ENCODE results near the gene MYO1B.

DNA sequence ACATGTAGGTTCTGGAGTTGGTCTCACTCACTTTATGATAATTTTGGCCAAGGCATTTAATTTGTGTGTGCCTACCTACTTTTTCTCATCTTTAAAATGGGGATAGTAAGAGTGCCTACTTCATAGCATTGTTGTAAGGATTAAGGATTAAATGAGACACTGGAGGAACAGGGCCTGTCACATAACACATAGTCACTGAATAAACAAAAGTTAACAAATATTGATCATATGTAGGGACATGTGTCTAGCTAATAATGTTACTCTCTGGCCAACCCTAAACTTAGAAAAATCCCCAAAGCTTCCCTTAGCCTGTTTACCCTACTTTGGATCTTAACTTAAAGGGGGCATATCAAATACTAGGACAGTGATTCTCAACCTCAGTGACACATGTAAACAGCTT lies 169.9 kb downstream of the MYO1B start:
- TF ChIP-seq TAF1 (IDR thresholded peaks at IDR 0.05; ENCODE audit: borderline replicate concordance, low read depth, low read length) (no peak), POLR2AphosphoS5 (IDR thresholded peaks at IDR 0.05; ENCODE audit: low read depth, low read length) (no peak), POLR2A (IDR thresholded peaks at IDR 0.05; ENCODE audit: low read depth, low read length) (no peak)

Measured in GM12892 (cell line).